HG03521 (cell line): ENCODE results near the gene NYNRIN.
A peak's percentile ranks its signal among the peaks of the same experiment; 100 is the strongest.

Source experiments
- ATAC-seq: cut with Tn5 transposase; IDR thresholded peaks from one replicate; pipeline ENCODE4 v1.9.1; 2021; ENCODE audit warnings: mild to moderate bottlenecking, moderate library complexity; ENCODE audit not compliant: unreplicated experiment

Gene NYNRIN

DNA sequence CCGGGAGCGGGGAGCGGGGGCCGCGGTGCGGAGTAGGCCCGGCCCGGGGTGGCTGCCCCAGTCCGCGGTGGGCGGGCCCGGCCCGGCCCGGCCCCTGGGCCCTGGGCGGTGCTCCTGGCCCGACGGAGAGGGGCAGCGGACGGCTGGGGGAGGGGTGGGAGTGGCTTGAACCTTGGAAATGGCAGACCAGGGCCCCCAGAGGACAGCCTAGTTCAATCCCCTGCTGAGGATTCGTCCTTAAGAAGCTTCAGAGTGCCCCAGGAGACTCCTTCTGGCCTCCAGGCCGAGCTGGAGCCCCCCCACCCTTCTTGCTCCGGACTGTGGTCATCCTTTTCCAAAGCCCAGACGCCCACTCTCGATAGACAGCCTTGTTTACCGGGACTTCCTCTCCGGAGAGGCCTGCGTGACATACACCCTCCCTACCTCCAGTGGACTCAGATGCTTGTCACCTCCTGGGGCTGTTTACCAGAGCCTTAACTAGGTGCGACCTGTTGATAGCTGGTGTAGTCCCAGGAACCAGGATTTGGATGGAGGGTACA is 31.4 kb downstream of the NYNRIN start:
- peak; percentile 41 for ATAC-seq

- no peak for ATAC-seq
Observed at GRCh38 chr14:24430682-24431568, 32.1 kb downstream of the NYNRIN start.

- ATAC-seq: peak; percentile 47
Observed at GRCh38 chr14:24431569-24432258, 32.9 kb downstream of the NYNRIN start.

GRCh38 chr14:24432259-24433131 is 33.7 kb downstream of the NYNRIN start:
- ATAC-seq: no peak

DNA sequence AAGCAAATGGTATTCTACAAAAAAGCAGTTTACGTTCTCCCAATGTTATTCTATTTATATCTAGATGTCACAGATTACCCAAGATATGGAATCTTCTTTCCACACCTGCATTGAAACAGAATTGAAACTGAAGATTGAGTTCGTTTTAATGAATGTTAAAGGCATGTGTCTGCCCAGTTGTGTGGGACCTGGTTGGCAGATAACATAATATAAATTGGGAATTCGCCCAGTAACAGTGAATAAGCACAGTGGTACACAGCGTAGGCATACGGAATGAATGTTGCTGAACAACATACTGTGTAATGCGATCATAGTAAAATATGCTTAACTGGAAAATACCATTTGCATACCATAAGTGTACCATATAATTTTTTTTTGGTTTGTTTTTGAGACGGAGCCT is 35.2 kb downstream of the NYNRIN start:
- no peak for ATAC-seq

- no peak for ATAC-seq
Observed at GRCh38 chr14:24434676-24435075, 35.9 kb downstream of the NYNRIN start.

DNA sequence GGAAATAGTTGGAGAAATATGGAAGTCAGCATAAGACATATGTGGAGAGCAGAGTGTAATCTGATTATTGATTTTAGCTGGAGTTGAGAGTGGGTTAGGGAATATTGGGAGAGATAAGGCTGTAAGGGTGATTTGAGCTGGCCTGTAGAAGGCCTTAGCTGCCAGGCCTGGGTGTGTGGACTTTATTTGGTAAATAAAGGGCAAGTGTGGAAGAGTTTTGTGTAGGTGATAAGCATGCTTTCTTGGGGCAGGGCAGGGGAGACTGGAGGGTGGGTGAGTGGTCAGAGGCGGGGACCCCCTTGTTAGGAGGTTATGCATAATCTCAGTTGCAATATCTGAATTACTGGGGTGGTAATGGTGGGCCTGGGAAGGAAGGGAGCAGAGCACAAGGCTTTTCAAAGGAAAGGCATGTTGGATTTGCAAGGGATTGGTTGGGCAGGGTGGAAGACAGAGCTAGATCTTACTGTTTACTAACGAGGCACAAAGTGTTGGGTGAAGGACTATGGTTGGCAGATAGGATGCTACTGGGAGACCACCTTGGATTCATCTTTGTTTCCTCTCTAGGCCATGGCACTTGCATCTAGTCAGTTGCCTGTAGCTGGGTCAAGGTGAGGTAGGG is 36.5 kb downstream of the NYNRIN start:
- no peak for ATAC-seq

DNA sequence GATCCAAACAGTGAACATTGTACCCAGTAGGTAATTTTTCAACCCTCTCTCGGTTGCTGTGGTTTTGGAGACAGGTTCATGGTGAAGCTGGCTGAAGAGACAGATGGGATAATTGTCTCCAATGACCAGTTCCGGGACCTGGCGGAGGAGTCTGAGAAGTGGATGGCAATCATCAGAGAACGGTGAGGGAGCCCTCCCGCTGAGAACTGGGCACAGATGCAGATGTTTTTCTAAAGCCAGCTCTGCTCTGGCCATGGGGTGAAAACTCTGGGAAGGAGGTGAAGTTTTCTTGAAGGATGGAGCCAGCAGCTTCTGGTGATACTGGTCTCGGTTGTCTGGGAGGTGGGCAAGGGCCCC is 37.2 kb downstream of the NYNRIN start:
- ATAC-seq: no peak

- peak; percentile 38 for ATAC-seq
Observed at GRCh38 chr14:24436355-24437019, 37.7 kb downstream of the NYNRIN start.

- no peak for ATAC-seq
Observed at GRCh38 chr14:24437020-24437735, 38.4 kb downstream of the NYNRIN start.

DNA sequence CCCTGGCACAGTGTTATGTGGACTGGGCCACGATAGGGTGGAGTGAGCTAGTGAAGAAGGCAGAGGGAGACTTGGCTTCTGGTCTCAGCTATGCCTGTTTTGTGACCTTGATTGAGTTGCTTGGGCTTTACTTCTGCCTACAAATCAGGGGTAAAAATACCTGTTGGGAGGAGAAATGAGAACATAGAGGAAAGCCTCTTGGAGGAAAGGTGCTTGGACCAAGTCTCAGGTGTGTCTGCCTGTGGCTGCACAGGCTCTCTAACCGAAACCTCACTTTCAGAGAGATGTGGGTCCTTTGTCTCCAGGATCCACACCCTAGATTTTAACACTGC is 38.9 kb downstream of the NYNRIN start:
- no peak for ATAC-seq

GRCh38 chr14:24438223-24439097 is 39.7 kb downstream of the NYNRIN start:
- ATAC-seq: no peak

- no peak for ATAC-seq
Observed at GRCh38 chr14:24439257-24439656, 40.5 kb downstream of the NYNRIN start.

DNA sequence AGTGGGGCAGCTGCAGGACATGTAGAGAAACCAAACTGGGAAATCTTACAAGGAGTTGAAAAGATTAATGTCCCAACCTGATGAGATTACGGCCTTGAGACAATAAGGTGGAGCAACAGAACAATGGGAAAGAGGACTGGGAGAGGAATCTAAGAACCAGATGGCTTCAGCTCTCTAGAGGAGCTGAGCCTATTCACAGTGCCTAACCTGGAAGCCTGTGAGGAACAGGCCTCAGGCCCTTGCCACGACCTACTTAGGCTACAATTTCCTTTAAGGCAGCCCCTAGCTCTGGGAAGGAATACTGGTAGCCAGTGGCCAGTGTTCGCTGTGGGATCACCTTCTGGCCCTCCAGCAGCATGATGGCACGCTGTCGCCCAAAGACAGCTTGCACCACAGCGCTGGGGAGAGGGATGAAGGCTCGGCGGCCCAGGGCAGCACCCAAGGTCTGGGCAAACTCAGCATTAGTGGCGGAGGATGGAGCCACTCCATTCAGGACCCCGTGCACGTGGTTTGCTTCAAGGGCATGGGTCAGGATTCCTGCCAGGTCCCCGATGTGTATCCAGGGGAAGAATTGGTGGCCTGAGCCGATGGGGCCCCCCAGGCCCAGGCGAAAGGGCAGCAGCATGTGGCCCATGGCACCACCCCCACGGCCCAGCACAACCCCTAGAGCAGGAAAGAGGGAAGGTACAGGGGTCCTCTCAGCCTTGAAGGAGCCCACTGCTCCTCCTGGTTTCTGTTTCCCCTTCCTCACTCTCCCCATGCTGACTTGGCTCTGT is 41.2 kb downstream of the NYNRIN start:
- ATAC-seq: no peak

- ATAC-seq: no peak
Observed at GRCh38 chr14:24440606-24441399, 42.0 kb downstream of the NYNRIN start.

DNA sequence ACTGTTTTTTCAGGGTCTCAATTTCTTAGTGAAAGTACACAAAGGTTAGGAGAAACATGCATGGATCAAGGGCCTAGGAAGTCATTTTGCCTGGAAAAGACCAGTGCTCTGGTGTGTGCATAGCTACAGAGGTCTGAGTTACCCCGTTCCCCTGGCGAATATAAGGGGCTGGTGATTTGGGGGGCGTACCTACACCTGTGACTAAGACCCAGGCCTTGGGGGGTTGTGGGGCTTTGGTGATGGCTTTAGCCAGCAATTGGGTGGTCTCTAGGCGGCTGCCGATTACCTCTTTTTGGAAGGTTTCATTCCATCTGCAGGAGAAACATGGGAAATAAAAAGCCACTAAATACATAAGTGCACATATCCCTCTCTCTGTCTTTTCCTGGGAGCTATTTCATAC is 42.7 kb downstream of the NYNRIN start:
- ATAC-seq: no peak

GRCh38 chr14:24441904-24442239 is 43.1 kb downstream of the NYNRIN start:
- ATAC-seq: no peak
